K562 (cell line): ENCODE results near the gene IL24. TPM values are rescaled to one million over a fixed set of nuclear protein-coding genes. Genes with fewer than 3 reads are reported as not detected.

Experiments used
- ATAC-seq: fragments of 200-7000 bp; cut with Tn5 transposase; 3 replicates; pipeline ENCODE4 v1.9.1; 2020; ENCODE audit warnings: moderate library complexity
- BruUV-seq: library from RNA; stranded (reverse); fragments of 400-500 nt; replicated peaks from 2 replicates; lab custom pipeline; 2021; lab: Mats Ljungman, UMichigan
- CTCF ChIA-PET: fragments of 300-600 bp; formaldehyde crosslinking; extraction: SDS; loops from one replicate; lab custom pipeline; 2021; ENCODE audit warnings: low intra/inter-chr PET ratio; lab: Yijun Ruan, JAX
- POLR2A ChIA-PET: fragments of 300-600, 350-650 bp; sonication (Branson Sonifier 250); formaldehyde crosslinking; extraction: SDS; loops from one replicate; lab custom pipeline; 2021; ENCODE audit warnings: antibody characterized with exemption, inconsistent platforms; lab: Yijun Ruan, JAX
- DNase-seq, 4 experiments: peaks; one replicate each; pipeline versions ENCODE4 v3.0.0 to v3.0.0-alpha.2; 2011 to 2018; ENCODE audit warnings: low spot score in 3 of 4, mixed read lengths in 3 of 4; ENCODE audit errors: extremely low read depth in 1 of 4
- FAIRE-seq: peaks from 2 replicates; lab custom pipeline; 2011; peaks lifted over from hg19 to GRCh38; lab: Jason Lieb, UNC
- H2AFZ ChIP-seq: 2 replicates; pipeline ENCODE4 v1.6.0; 2011; ENCODE audit warnings: low read depth, low read length, control low read depth, inconsistent platforms
- H3K27ac ChIP-seq: fragments of 200-600 bp; 3 replicates; pipeline ENCODE4 v1.8.0; 2011; ENCODE audit warnings: low read depth, mild to moderate bottlenecking, control low read depth, inconsistent platforms, low read length, moderate library complexity, mixed read lengths; ENCODE audit errors: extremely low read depth
- H3K27me3 ChIP-seq, 2 experiments: fragments of 300-600 bp in 1 of 2; 2 replicates in 1 of 2; 3 replicates in 1 of 2; pipeline versions ENCODE4 v1.6.0 to v1.8.0; 2011; ENCODE audit warnings: inconsistent platforms in 2 of 2, low read length in 2 of 2, mild to moderate bottlenecking in 1 of 2, mixed read lengths in 1 of 2, moderate library complexity in 1 of 2; ENCODE audit not compliant: control insufficient read depth in 2 of 2, insufficient read depth in 2 of 2
- H3K36me3 ChIP-seq: fragments of 300-600 bp; 3 replicates; pipeline ENCODE4 v1.8.0; 2011; ENCODE audit warnings: mild to moderate bottlenecking, low read length, inconsistent platforms; ENCODE audit not compliant: control insufficient read depth, insufficient read depth
- H3K4me1 ChIP-seq, 2 experiments: fragments of 200-600 bp in 1 of 2; replicated peaks in 1 of 2; 2 replicates in 1 of 2; 3 replicates in 1 of 2; pipeline versions ENCODE4 v1.5.1 to v1.8.0; 2011; ENCODE audit warnings: inconsistent platforms in 2 of 2, low read length in 2 of 2, mild to moderate bottlenecking in 1 of 2, mixed read lengths in 1 of 2, moderate library complexity in 1 of 2; ENCODE audit not compliant: control insufficient read depth in 2 of 2, insufficient read depth in 2 of 2
- H3K4me2 ChIP-seq: 2 replicates; pipeline ENCODE4 v1.6.1; 2011; ENCODE audit warnings: low read length, control low read depth, inconsistent platforms, mixed read lengths; ENCODE audit not compliant: insufficient read depth
- H3K4me3 ChIP-seq: fragments of 200-600 bp; sonication (generic), shearing (Covaris generic); 2 replicates; pipeline ENCODE4 v1.5.1; 2016; ENCODE audit warnings: control low read depth, inconsistent platforms
- H3K79me2 ChIP-seq: fragments of 200-600 bp; 3 replicates; pipeline ENCODE4 v1.8.0; 2011; ENCODE audit warnings: low read length, inconsistent platforms; ENCODE audit not compliant: control insufficient read depth, insufficient read depth
- H3K9ac ChIP-seq, 2 experiments: 2 replicates each; pipeline versions ENCODE4 v1.6.0 to v1.6.1; 2011; ENCODE audit warnings: low read depth in 2 of 2, low read length in 2 of 2, control low read depth in 1 of 2, inconsistent platforms in 1 of 2, mild to moderate bottlenecking in 1 of 2, mixed read lengths in 1 of 2; ENCODE audit not compliant: insufficient read depth in 1 of 2
- H3K9me1 ChIP-seq: one replicate; pipeline ENCODE4 v1.6.0; 2011; ENCODE audit warnings: inconsistent platforms, mild to moderate bottlenecking, low read length, moderate library complexity; ENCODE audit not compliant: control insufficient read depth, insufficient read depth
- H3K9me3 ChIP-seq: replicated peaks from 2 replicates; pipeline ENCODE4 v1.5.1; 2011; ENCODE audit warnings: low read depth, low read length, inconsistent platforms; ENCODE audit not compliant: control insufficient read depth, insufficient read depth
- H4K20me1 ChIP-seq: replicated peaks from 2 replicates; pipeline ENCODE4 v1.6.1; 2011; ENCODE audit warnings: low read length, inconsistent platforms, mixed read lengths; ENCODE audit not compliant: control insufficient read depth, insufficient read depth
- BCOR ChIP-seq: fragments of 450-650 bp; IDR thresholded peaks from 2 replicates; pipeline ENCODE4 v1.6.1; 2016
- CBFB ChIP-seq: sonication (generic); formaldehyde crosslinking; IDR thresholded peaks from 2 replicates; pipeline ENCODE4 v1.4.0; 2020; ENCODE audit warnings: mild to moderate bottlenecking, missing genetic modification reagents
- EWSR1 ChIP-seq: fragments of 450-650 bp; IDR thresholded peaks from 2 replicates; pipeline ENCODE4 v1.6.1; 2018; ENCODE audit warnings: borderline replicate concordance, mild to moderate bottlenecking, low read depth, moderate library complexity; ENCODE audit not compliant: partially characterized antibody
- MCM2 ChIP-seq: fragments of 450-650 bp; IDR thresholded peaks from 2 replicates; pipeline ENCODE4 v1.6.1; 2017; ENCODE audit warnings: low read depth, mild to moderate bottlenecking
- MTA1 ChIP-seq: fragments of 450-650 bp; IDR thresholded peaks from 2 replicates; pipeline ENCODE4 v1.6.1; 2017; ENCODE audit warnings: borderline replicate concordance
- MXI1 ChIP-seq: IDR thresholded peaks from 2 replicates; pipeline ENCODE4 v1.6.1; 2011; ENCODE audit warnings: low read depth, mild to moderate bottlenecking, improper control_type of control experiment, low read length
- THRB ChIP-seq: fragments of 450-650 bp; formaldehyde crosslinking; conservative IDR thresholded peaks from 2 replicates; pipeline ENCODE4 v1.4.0; 2022; ENCODE audit warnings: mild to moderate bottlenecking, missing genetic modification characterization
- ZNF609 ChIP-seq: sonication (generic); formaldehyde crosslinking; IDR thresholded peaks from 2 replicates; pipeline ENCODE4 v1.8.1; 2023; ENCODE audit warnings: missing genetic modification reagents, mild to moderate bottlenecking, borderline replicate concordance
- WGBS: fragments of 100-300 bp; shearing (Covaris generic); methylation state at CpG from one replicate; pipeline ENCODE4 v1.1.6; 2016; ENCODE audit warnings: low coverage, mixed read lengths; ENCODE audit not compliant: insufficient coverage; ENCODE audit errors: missing lambda C conversion rate; 5-methylcytosine and 5-hydroxymethylcytosine counted together
- in situ Hi-C: fragments of 300-500 bp; cut with MboI; formaldehyde crosslinking; loops from 4 replicates; pipeline ENCODE4 v1.15.0; 2018; ENCODE audit warnings: inconsistent platforms, mixed read lengths
- intact Hi-C: fragments of 100-400 bp; cut with micrococcal nuclease; formaldehyde crosslinking; loops from 2 replicates; pipeline ENCODE4 v1.14.2; 2022
- polyA plus RNA-seq, 8 experiments: library from polyadenylated mRNA; depleted of rRNA in 4 of 8; stranded (reverse) in 5 of 8; unstranded in 3 of 8; fragments of >200 nt; fragmentation: Nextera tagmentation in 2 of 8; fragmentation: Illumina TruSeq in 1 of 8; extraction: Ambion mirVana in 2 of 8; extraction: Trizol in 1 of 8; gene quantifications; 2 replicates each; pipeline versions ENCODE4 v1.2.1 to v1.2.3, GENCODE V29; 2011 to 2014; ENCODE audit warnings: inconsistent platforms in 1 of 8, missing spikeins in 1 of 8
- total RNA-seq, 7 experiments: library from RNA; depleted of rRNA in 6 of 7; stranded (reverse); fragments of >200 nt in 6 of 7; fragmentation: Illumina TruSeq in 2 of 7; extraction: Trizol in 2 of 7; gene quantifications; 2 replicates each; pipeline versions ENCODE4 v1.2.1 to v1.2.3, GENCODE V29; 2011 to 2021; ENCODE audit warnings: low replicate concordance in 1 of 7

The IL24 gene
- total and polyA plus RNA-seq, 9 of the 15 experiments (the other 6 are each of a cell fraction or from before 2014, with no cell fraction given): 0.04 to 0.19 TPM; not detected in 7

GRCh38 chr1:206939841-206940587 lies 42.8 kb downstream of the IL24 start:
- DNase-seq: no peak
- H3K36me3 ChIP-seq: no peaks in the 10 kb centered on the region
- no peaks in the 10 kb centered on the region for H3K9me3 ChIP-seq
- H3K9ac ChIP-seq: no peak overlapping the region
- H3K4me1 ChIP-seq: peaks cover 27 to 37% of the 10 kb centered on the region in 2 experiments
- no peak for FAIRE-seq
- no TSS peak for BruUV-seq
- POLR2A ChIA-PET: interaction anchor here (0.7 to 2.2 kb wide), 3 partner anchors 11 to 20 kb away, joined by 3 to 14 read pairs (median 3); no protein-coding TSS in a partner anchor
- H3K9me1 ChIP-seq: no peaks in the 10 kb centered on the region
- ATAC-seq: no peak
- in situ Hi-C loops (loop anchor here (10.0 kb wide), 1 partner anchor 135 kb away; no protein-coding TSS in a partner anchor), intact Hi-C loops (loop anchor here (5.0 kb wide), 1 partner anchor 557 kb away; the partner anchor contains the start of gene CR1)
- CTCF ChIA-PET: no interaction called here
- no peak overlapping the region for H3K27ac ChIP-seq
- H3K27me3 ChIP-seq: peaks cover 3 to 4% of the 10 kb centered on the region in 2 experiments; a peak in 2 of 5 replicates
- no peaks in the 10 kb centered on the region for H3K79me2 ChIP-seq
- H2AFZ ChIP-seq: no peak overlapping the region
- no peaks in the 10 kb centered on the region for H4K20me1 ChIP-seq
- TF ChIP-seq MCM2: no peak
- no peak for TF ChIP-seq EWSR1
- no peak for TF ChIP-seq ZNF609 (CRISPR knock-in tag)
- no peak for TF ChIP-seq CBFB
- no peak for TF ChIP-seq MXI1
- no peak for TF ChIP-seq MTA1
- TF ChIP-seq BCOR: no peak
- no peak for TF ChIP-seq THRB (CRISPR knock-in tag)
- WGBS: 68% methylated on average over 9 of the region's 9 CpGs
- no peak overlapping the region for H3K4me3 ChIP-seq
- no peak overlapping the region for H3K4me2 ChIP-seq
